Fibroblast of the aortic adventitia (primary cell): ENCODE results near the gene RPL36AL. TPM values are rescaled to one million over a fixed set of nuclear protein-coding genes. Genes with fewer than 3 reads are reported as not detected.

ENCODE experiments used
- DNase-seq: peaks from one replicate; pipeline ENCODE4 v3.0.0-alpha.2; 2010; ENCODE audit warnings: low read depth
- H3K4me3 ChIP-seq: 2 replicates; pipeline ENCODE4 v1.5.1; 2011; ENCODE audit warnings: low read depth, mild to moderate bottlenecking, control low read depth, low read length, moderate library complexity
- CTCF ChIP-seq: IDR thresholded peaks from 2 replicates; pipeline ENCODE4 v1.5.1; 2011; ENCODE audit warnings: mild to moderate bottlenecking, low read length, control low read depth, inconsistent platforms; ENCODE audit not compliant: insufficient read depth
- total RNA-seq: library from RNA; depleted of rRNA; stranded (reverse); fragments of >200 nt; gene quantifications from 2 replicates; pipeline ENCODE4 v1.2.3, GENCODE V29; 2012; ENCODE audit warnings: low replicate concordance

Gene RPL36AL
- total RNA-seq, 1 donor: 180 TPM

GRCh38 chr14:49615776-49616175, 4.7 kb downstream of the RPL36AL start:
- no peak for DNase-seq
- H3K4me3 ChIP-seq: no peak overlapping the region
- no peak for TF ChIP-seq CTCF

- DNase-seq: no peak
- no peak for TF ChIP-seq CTCF
- H3K4me3 ChIP-seq: no peak overlapping the region
These were observed 6.2 kb downstream of the RPL36AL start for GRCh38 chr14:49614196-49614595.

- TF ChIP-seq CTCF: no peak
- no peak for DNase-seq
These were observed 7.8 kb downstream of the RPL36AL start for GRCh38 chr14:49612671-49613070.

GRCh38 chr14:49612251-49612650, 8.2 kb downstream of the RPL36AL start:
- no peak for DNase-seq
- no peak for TF ChIP-seq CTCF
- H3K4me3 ChIP-seq: no peak overlapping the region

More at GRCh38 chr14:49612671-49613070, 7.8 kb downstream of the RPL36AL start:
- H3K4me3 ChIP-seq: no peak overlapping the region

GRCh38 chr14:49607583-49607982, 12.8 kb downstream of the RPL36AL start:
- no peak for TF ChIP-seq CTCF
- DNase-seq: no peak
- no peak overlapping the region for H3K4me3 ChIP-seq

- H3K4me3 ChIP-seq: peak within 1 kb of the TSS; percentile 99
- no peak for TF ChIP-seq CTCF
- peak; percentile 76 for DNase-seq
These were observed 21.7 kb downstream of the RPL36AL start, which contains the start of gene LRR1 for GRCh38 chr14:49598485-49599300. Gene LRR1 (plus strand): TSS chr14:49598940. CDS start chr14:49599021, 81 bp downstream.

GRCh38 chr14:49598189-49598484, 22.3 kb downstream of the RPL36AL start:
- DNase-seq: no peak
- no peak for TF ChIP-seq CTCF

More at GRCh38 chr14:49598189-49598484, 22.3 kb downstream of the RPL36AL start:
- H3K4me3 ChIP-seq: peak overlapping the region; percentile 99
